HG03439 (cell line): Measurements from ENCODE around the gene PKD2L1.
"Not testable (repeated sequence)": the region's sequence is repeated elsewhere in the genome, so short reads cannot be mapped to it uniquely, and the experiment has no call there.

ENCODE experiments used
- ATAC-seq: cut with Tn5 transposase; IDR thresholded peaks from one replicate; pipeline ENCODE4 v1.9.1; 2021; ENCODE audit warnings: mild to moderate bottlenecking, moderate library complexity; ENCODE audit not compliant: unreplicated experiment

The PKD2L1 gene

GRCh38 chr10:100330079-100330478 is at the start of gene PKD2L1:
TSS of gene PKD2L1 (minus strand) at chr10:100330228. CDS start at chr10:100330103, 125 bp downstream.
- ATAC-seq, result no peak

GRCh38 chr10:100377830-100378229 is 47.8 kb upstream of the PKD2L1 start:
- no peak for ATAC-seq

GRCh38 chr10:100376656-100377055 is 46.6 kb upstream of the PKD2L1 start:
- ATAC-seq, result not testable (repeated sequence)

GRCh38 chr10:100374677-100375353 is 44.8 kb upstream of the PKD2L1 start:
- not testable (repeated sequence) for ATAC-seq

GRCh38 chr10:100374200-100374655 is 44.2 kb upstream of the PKD2L1 start:
- ATAC-seq, result no peak

- ATAC-seq, result peak; percentile 96
Measured at GRCh38 chr10:100373298-100374199, 43.5 kb upstream of the PKD2L1 start.

GRCh38 chr10:100372415-100373297 is 42.6 kb upstream of the PKD2L1 start:
- ATAC-seq, result no peak

GRCh38 chr10:100371482-100372027 is 41.5 kb upstream of the PKD2L1 start:
- ATAC-seq, result no peak

GRCh38 chr10:100370714-100371481 is 40.9 kb upstream of the PKD2L1 start:
- no peak for ATAC-seq

- ATAC-seq, result no peak
Measured at GRCh38 chr10:100368721-100369120, 38.7 kb upstream of the PKD2L1 start.

GRCh38 chr10:100364735-100365391 is 34.8 kb upstream of the PKD2L1 start:
- no peak for ATAC-seq

GRCh38 chr10:100364175-100364574 is 34.1 kb upstream of the PKD2L1 start:
- ATAC-seq, result no peak

- no peak for ATAC-seq
Measured at GRCh38 chr10:100362570-100363496, 32.8 kb upstream of the PKD2L1 start.

GRCh38 chr10:100360234-100360633 is 30.2 kb upstream of the PKD2L1 start:
- no peak for ATAC-seq

- ATAC-seq, result no peak
Measured at GRCh38 chr10:100359529-100360150, 29.6 kb upstream of the PKD2L1 start.

GRCh38 chr10:100359030-100359432 is 29.0 kb upstream of the PKD2L1 start:
- ATAC-seq, result no peak

GRCh38 chr10:100357059-100357858 is 27.2 kb upstream of the PKD2L1 start:
- ATAC-seq, result no peak
